Motor neuron (in vitro differentiated cells): Measurements from ENCODE around the gene C6orf62. TPM values are rescaled to one million over a fixed set of nuclear protein-coding genes. Genes with fewer than 3 reads are reported as not detected.
"Not testable (repeated sequence)": the region's sequence is repeated elsewhere in the genome, so short reads cannot be mapped to it uniquely, and the experiment has no call there.

Experiments used
- ATAC-seq, 8 experiments: fragments of 200-7000 bp; cut with Tn5 transposase; replicated peaks in 6 of 8; 2 replicates each; pipeline ENCODE4 v1.8.0; 2021; ENCODE audit warnings: mild to moderate bottlenecking in 8 of 8, moderate library complexity in 8 of 8
- H3K27ac ChIP-seq, 2 donors: fragments of 250-450 bp; sonication (Bioruptor Pico); 2 replicates each; pipeline ENCODE4 v1.9.0; 2021; ENCODE audit warnings: antibody characterized with exemption in 2 of 2, mild to moderate bottlenecking in 2 of 2, moderate library complexity in 1 of 2
- H3K4me1 ChIP-seq, 2 donors: fragments of 250-450 bp; sonication (Bioruptor Pico); replicated peaks in 1 of 2; 2 replicates each; pipeline ENCODE4 v1.6.1; 2021; ENCODE audit warnings: antibody characterized with exemption in 2 of 2, mild to moderate bottlenecking in 2 of 2, moderate library complexity in 1 of 2
- H3K4me3 ChIP-seq, 5 donors: fragments of 250-450 bp; sonication (Bioruptor Pico); 2 replicates each; pipeline ENCODE4 v1.9.0; 2021; ENCODE audit warnings: antibody characterized with exemption in 5 of 5, mild to moderate bottlenecking in 5 of 5, moderate library complexity in 4 of 5
- WGBS, 10 experiments: fragments of 450-650 bp; shearing (Covaris generic); methylation state at CpG; one replicate each; pipeline ENCODE4 v1.0.0; 2022; 5-methylcytosine and 5-hydroxymethylcytosine counted together
- in situ Hi-C, 9 experiments: fragments of 400-800 bp; cut with MboI; loops; one replicate each; pipeline ENCODE4 v1.15.0; 2021; ENCODE audit warnings: low sequenced_read_pairs in 9 of 9, low pct_unique_long_range_greater_than_20kb in 2 of 9; ENCODE audit not compliant: unreplicated experiment in 9 of 9
- total RNA-seq, 8 experiments: library from RNA; unstranded; fragments of 300-600 nt; gene quantifications; 2 replicates each; pipeline versions ENCODE4 v1.2.3 to v1.2.4, GENCODE V29; 2022

C6orf62 gene
- total RNA-seq, 8 experiments from 2014 or later, result 103 to 170 (median 129) TPM

DNA sequence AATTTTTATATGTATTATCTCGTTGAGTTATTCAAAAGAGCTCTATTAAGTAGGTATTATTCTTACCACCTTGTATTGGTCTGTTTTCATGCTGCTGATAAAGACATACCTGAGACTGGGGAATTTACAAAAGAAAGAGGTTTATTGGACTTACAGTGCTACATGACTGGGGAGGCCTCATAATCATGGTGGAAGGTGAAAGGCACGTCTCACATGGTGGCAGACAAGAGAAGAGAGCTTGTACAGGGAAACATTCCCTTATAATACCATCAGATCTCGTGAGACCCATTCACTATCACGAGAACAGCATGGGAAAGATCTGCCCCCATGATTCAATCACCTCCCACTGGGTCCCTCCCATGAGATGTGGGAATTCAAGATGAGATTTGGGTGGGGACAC lies 35.4 kb upstream of the C6orf62 start:
- ATAC-seq, H3K4me3 ChIP-seq, H3K4me1 ChIP-seq, H3K27ac ChIP-seq, in situ Hi-C loops: not testable (repeated sequence)
- WGBS, 10 experiments, result 22 to 100% (median 70%) methylated on average over 1 to 3 of the region's 4 CpGs; no CpG with 5 or more reads in 4 of the 10 experiments

DNA sequence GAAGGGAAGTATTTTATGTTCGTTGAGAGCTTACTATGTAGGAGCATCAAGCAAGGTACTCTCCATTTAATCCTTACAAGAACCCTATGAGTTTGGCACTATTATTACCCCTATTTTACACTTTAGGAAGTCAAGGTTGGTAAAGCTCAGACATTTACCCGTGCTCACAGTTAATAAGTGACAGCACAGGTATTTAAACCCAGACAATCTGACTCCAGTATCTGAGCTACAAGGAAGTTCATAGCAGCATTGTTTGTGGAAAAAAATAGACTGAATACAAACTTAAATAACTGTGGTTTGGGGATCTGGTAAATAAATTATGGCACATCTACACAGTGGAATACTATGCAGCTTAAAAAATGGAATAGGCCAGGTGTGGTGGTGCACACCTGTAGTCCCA lies 34.6 kb upstream of the C6orf62 start:
- H3K4me3 ChIP-seq, result no peak overlapping the region
- 0 to 100% (median 83%) methylated on average over 1 to 2 of the region's 2 CpGs; no CpG with 5 or more reads in 1 of the 10 experiments for WGBS, 10 experiments
- ATAC-seq, result no peak
- H3K27ac ChIP-seq, result no peak overlapping the region
- no peaks in the 10 kb centered on the region for H3K4me1 ChIP-seq
- in situ Hi-C loops, result no loop called here

DNA sequence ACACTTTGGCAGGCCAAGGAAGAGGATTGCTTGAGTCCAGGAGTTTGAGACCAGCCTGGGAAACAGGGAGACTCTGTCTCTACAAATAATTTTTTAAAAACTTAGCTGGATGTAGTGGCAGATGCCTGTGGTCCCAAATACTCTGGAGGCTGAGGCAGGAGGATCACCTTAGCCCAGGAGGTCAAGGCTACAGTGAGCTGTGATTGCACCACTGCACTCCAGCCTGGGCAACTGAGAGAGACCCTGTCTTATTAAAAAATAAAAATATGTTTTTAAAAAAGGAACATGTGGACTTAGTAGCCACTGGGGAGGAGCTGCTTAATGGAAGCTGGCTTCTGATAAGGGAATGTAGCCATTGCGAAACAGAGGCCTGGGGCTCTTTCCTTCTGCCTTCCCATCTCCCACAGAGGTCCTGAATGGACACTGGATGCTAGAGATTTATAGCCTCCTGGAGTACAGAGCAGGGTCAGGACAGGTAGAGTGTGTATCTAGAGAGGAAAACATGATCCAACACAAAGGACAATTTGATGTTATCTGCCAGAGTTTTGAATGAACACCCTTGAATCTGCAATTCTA lies 34.1 kb upstream of the C6orf62 start:
- in situ Hi-C loops, result no loop called here
- H3K27ac ChIP-seq, result no peak overlapping the region
- 88 to 100% (median 95%) methylated on average over 1 of the region's 1 CpG; no CpG with 5 or more reads in 6 of the 10 experiments for WGBS, 10 experiments
- no peak for ATAC-seq
- no peak overlapping the region for H3K4me3 ChIP-seq
- H3K4me1 ChIP-seq, result no peaks in the 10 kb centered on the region

DNA sequence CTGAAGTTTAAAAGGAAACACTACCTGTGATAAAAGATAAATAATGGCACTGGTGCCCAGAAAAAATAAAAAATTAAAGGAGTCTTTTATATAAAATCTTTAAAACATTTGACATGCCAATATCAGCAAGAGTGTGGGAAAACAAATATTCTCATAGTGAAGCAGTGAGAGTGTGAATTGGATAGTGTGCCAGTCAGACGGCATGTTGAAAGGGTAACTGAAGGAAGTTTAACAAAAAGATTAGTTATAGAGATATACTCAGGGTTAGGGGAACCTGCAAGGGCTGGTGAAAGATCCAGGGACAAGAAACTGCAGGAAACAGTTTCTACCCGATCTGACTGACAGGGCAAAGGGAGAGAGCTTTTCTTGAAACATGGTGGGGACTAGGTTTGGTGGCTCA lies 33.5 kb upstream of the C6orf62 start:
- no peak overlapping the region for H3K27ac ChIP-seq
- ATAC-seq, result no peak
- in situ Hi-C loops, result no loop called here
- no peak overlapping the region for H3K4me3 ChIP-seq
- no peaks in the 10 kb centered on the region for H3K4me1 ChIP-seq
- 39 to 100% (median 79%) methylated on average over 1 to 2 of the region's 2 CpGs; no CpG with 5 or more reads in 3 of the 10 experiments for whole genome bisulfite sequencing, 10 experiments

DNA sequence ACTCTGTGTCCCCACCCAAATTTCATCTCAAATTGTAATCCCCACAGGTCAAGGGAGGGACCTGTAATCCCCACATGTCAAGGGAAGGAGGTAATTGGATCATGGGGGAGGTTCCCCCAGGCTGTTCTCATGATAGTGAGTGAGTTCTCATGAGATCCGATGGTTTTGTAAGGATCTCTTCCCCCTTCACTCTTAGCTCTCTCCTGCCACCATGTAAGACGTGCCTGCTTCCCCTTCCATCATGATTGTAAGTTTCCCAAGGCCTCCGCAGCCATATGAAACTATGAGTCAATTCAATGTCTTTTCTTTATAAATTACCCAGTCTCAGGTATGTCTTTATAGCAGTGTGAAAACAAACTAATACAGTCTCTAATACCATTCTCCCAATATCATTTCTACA lies 31.9 kb upstream of the C6orf62 start:
- 40 to 100% (median 83%) methylated on average over 1 to 3 of the region's 3 CpGs; no CpG with 5 or more reads in 4 of the 10 experiments for WGBS, 10 experiments
- in situ Hi-C loops, ATAC-seq, H3K27ac ChIP-seq, H3K4me1 ChIP-seq, H3K4me3 ChIP-seq: not testable (repeated sequence)

DNA sequence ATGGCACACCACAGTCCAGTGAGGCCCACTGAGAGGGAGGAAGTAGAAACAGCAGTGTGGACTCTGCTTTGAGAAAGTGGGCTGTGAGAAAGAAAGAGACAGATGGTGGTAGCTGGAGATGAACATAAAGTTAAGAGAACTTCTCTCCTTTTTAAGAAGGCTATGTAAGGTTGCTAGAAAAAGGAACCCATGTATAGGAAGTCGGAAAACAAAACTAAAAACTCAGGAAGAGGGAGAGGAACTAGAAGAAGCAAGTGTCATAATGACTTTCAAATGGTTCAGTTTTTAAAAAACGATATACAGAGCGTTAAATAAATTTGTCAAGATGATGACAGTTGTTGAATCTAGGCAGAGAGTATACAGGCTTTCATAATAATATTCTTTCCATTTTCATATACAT lies 30.3 kb upstream of the C6orf62 start:
- ATAC-seq, result no peak
- WGBS, 10 experiments, result 16 to 92% (median 74%) methylated on average over 2 to 3 of the region's 3 CpGs
- in situ Hi-C loops, result no loop called here
- H3K4me1 ChIP-seq, result no peaks in the 10 kb centered on the region
- H3K4me3 ChIP-seq, result no peak overlapping the region
- H3K27ac ChIP-seq, result no peak overlapping the region

DNA sequence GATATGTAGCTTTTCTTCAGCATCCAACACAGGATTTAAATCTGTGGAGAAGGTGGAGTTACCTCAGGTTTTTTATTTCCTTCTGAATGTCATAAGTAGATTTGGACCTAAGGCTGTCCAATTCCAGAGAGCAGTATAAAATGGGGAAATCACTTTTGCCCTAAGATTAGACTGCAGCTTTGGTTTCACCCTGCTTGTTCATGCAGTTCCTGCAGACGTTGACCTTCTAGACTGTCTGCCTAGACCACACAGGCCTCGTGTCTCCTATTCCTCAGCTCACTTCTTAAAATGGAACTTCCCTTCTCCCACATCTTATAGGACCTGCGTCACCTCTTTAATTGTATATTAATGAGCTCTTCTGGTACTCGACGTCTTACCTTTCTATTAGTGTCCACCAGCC lies 26.0 kb upstream of the C6orf62 start:
- Histone ChIP-seq H3K4me3 (no peak overlapping the region), H3K4me1 (no peaks in the 10 kb centered on the region), H3K27ac (no peak overlapping the region)
- in situ Hi-C loops, result no loop called here
- no peak for ATAC-seq
- 63 to 83% (median 83%) methylated on average over 1 to 5 of the region's 5 CpGs; no CpG with 5 or more reads in 6 of the 10 experiments for WGBS, 10 experiments

DNA sequence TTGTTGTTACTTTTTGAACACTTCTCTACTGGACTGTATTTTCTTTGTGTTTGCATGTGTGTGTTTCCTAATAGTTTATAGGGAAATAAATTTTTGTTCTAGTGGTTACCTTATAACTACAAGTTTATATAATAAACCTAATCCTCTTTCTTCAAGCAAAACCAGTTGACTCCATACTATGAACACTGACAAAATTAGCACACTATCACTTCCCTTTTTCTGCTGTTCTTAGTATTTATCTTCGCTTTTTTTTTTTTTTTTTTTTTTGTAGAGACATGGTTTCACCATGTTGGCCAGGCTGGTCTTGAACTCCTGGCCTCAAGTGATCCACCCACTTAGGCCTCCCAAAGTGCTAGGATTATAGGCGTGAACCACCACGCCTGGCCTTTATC lies 25.0 kb upstream of the C6orf62 start:
- 67 to 100% (median 88%) methylated on average over 1 to 3 of the region's 3 CpGs for WGBS, 10 experiments
- no peak for ATAC-seq
- Histone ChIP-seq H3K4me3 (no peak overlapping the region), H3K27ac (no peak overlapping the region), H3K4me1 (no peaks in the 10 kb centered on the region)
- in situ Hi-C loops, result no loop called here

DNA sequence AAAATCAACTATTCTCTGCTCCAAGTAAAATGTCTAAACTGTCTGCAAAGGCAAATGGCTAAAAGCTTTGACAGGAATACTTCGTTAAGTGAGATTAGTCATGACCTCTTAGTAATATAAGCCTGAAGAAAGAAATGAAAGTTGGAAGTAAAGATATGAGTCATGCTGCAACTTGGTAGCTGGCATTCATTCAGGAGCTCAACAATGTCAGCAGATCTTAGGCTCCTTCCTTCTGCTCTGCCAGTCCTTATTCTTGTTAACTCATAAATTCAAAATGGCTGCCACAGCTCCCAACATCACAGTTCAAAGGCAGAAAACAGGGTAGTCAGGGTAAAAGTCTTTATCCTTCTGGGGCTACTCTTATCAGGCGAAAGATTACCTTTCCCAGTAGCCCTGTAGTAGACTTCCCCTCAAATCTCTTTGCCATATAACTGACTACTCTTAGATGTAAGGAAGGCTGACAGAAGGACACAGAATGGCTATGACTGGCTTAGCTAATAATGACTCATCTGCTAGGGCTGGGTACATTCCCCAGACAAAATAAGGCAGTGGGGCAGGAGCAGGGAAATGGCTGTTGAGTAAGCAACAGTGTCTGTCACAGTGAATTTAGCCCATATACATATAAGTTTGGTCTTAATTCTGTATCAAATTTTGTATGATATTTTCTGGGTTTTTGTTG lies 24.4 kb upstream of the C6orf62 start:
- no peak overlapping the region for H3K27ac ChIP-seq
- 6 to 100% (median 85%) methylated on average over 1 to 2 of the region's 2 CpGs; no CpG with 5 or more reads in 2 of the 10 experiments for WGBS, 10 experiments
- in situ Hi-C loops, result no loop called here
- no peaks in the 10 kb centered on the region for H3K4me1 ChIP-seq
- ATAC-seq, result peak in 5 of 8 experiments; percentile 15 to 98 (median 65)
- H3K4me3 ChIP-seq, result no peak overlapping the region

DNA sequence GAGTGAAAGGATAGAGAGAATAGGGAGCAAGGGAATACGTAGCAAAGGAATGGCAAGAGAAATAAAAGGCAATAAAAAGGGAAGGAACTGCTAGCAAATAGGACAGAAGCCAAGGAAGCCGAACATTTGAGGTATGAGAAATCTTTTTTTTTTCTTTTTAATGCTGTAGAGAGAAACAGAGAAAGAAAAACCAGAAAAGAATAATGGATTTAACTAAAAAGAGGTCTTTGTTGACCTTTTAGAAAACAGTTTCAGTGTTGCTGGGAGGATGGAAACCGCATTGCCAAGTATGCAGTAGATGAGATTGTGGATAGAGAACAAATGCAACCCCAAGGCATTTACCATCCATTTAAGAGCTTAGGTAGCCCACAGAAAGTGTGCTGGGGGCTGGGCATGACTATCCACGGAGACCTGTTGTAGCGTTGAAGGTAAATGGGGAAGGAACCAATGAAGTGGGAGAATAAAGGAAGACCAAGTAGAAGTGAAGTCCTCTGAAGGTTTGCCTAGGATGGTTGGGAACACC lies 23.3 kb upstream of the C6orf62 start:
- ATAC-seq, result peak in 2 of 8 experiments; percentile 45 to 92
- no peak overlapping the region for H3K4me3 ChIP-seq
- no peak overlapping the region for H3K27ac ChIP-seq
- H3K4me1 ChIP-seq, result no peaks in the 10 kb centered on the region
- in situ Hi-C loops, result no loop called here
- WGBS, 10 experiments, result 39 to 96% (median 89%) methylated on average over 2 to 5 of the region's 5 CpGs

DNA sequence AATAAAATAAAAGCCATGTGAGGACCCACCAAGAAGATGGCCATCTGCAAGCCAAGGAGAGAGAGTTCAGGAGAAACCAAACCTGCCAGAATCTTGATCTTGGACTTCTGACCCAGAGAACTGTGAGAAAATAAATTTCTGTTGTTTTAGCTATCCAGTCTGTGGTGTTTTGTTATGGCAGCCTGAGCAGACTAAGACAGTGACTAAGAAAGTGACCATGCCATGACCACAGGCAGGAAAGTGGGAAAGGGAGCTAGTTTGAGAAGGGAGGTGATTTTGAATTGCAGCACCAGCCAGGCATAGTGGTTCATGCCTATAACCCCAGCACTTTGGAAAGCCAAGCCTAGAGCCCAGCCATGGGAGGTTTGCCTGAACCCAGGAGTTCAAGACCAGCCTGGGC lies 21.9 kb upstream of the C6orf62 start:
- no peaks in the 10 kb centered on the region for H3K4me1 ChIP-seq
- H3K4me3 ChIP-seq, result no peak overlapping the region
- H3K27ac ChIP-seq, result no peak overlapping the region
- in situ Hi-C loops, result no loop called here
- no peak for ATAC-seq

DNA sequence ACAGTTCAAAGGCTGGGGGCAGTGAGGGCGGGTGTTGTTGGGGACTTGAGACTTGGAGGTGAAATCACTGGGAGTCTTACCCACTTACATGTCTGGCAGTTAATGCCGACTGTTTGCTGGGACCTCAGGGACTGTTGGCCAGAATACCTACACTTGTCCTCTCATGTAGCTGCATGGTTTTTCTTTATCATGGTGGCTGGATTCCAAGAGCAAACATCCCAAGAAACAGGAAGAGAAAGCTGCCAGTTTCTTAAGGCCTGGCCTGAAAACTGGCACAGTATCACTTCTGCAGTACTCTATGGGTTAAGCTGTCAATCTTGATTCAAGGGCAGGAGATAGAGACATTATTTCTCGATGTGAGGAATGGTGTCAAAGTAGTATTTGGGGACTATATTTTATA lies 19.8 kb upstream of the C6orf62 start:
- Histone ChIP-seq H3K4me1 (no peaks in the 10 kb centered on the region), H3K27ac (no peak overlapping the region), H3K4me3 (no peak overlapping the region)
- 39 to 100% (median 77%) methylated on average over 1 to 3 of the region's 3 CpGs; no CpG with 5 or more reads in 5 of the 10 experiments for WGBS, 10 experiments
- in situ Hi-C loops, result no loop called here
- no peak for ATAC-seq

DNA sequence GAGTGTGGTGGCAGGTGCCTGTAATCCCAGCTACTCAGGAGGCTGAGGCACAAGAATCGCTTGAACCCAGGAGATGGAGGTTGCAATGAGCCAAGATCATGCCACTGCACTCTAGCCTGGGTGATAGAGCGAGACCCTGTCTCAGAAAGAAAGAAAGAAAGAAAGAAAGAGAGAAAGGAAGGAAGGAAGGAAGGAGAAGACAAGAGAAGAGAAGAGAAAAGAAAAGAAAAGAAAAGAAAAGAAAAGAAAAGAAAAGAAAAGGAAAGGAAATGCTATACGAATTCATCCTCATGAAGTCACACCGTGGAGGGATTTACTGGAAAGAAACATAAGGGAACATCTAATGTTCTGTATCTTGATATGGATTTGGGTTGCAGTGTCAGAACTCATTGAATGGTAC lies 15.8 kb upstream of the C6orf62 start:
- H3K4me1 ChIP-seq, H3K4me3 ChIP-seq, in situ Hi-C loops, ATAC-seq, H3K27ac ChIP-seq: not testable (repeated sequence)
- WGBS, 10 experiments, result 56 to 100% (median 83%) methylated on average over 2 to 4 of the region's 4 CpGs

DNA sequence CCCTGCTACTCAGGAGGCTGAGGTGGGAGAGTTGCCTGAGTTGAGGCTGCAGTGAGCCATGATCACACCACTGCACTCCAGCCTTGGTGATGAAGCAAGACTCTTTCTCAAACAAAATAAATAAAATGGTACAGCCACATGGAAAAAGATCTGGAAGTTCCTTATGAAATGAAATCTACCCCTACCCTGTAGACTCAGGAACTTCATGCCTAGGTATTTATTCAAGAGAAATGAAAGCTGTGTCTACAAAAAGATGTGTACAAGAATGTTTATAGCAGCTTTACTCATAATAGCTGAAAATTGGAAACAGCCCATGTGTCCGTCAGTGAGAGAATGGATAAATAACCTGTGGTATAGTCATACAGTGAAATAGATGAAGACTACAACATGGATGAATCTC lies 15.2 kb upstream of the C6orf62 start:
- Histone ChIP-seq H3K4me3 (no peak overlapping the region), H3K27ac (no peak overlapping the region), H3K4me1 (no peaks in the 10 kb centered on the region)
- 50 to 100% (median 95%) methylated on average over 1 of the region's 1 CpG; no CpG with 5 or more reads in 2 of the 10 experiments for WGBS, 10 experiments
- no peak for ATAC-seq
- in situ Hi-C loops, result no loop called here
